ENCODE data around the gene KRABD2. TPM values are rescaled to one million over a fixed set of nuclear protein-coding genes. Genes with fewer than 3 reads are reported as not detected.

Gene KRABD2

DNA sequence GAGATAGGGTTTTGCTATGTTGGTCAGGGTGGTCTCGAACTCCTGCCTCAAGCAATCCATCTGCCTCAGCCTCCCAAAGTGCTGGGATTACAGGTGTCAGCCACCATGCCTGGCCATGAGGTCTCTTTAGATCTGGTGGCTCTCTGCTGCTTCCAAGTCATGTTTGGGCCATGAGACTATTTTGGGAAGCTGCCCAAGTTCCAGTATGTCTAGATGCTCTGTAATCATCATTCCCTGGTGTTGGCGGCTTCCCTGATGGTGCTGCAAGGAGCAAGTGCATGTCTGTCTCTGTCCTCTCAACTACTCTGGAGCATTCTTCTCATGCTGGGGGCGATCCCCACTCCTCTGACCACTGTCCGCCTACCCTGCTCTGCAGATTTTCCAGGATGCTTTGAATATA is 43.2 kb downstream of the KRABD2 start:
- intact Hi-C loops (cut with DNase I) = no loop called here
- DNase-seq (ENCODE audit: low spot score) (no peak), ATAC-seq (no peak)

DNA sequence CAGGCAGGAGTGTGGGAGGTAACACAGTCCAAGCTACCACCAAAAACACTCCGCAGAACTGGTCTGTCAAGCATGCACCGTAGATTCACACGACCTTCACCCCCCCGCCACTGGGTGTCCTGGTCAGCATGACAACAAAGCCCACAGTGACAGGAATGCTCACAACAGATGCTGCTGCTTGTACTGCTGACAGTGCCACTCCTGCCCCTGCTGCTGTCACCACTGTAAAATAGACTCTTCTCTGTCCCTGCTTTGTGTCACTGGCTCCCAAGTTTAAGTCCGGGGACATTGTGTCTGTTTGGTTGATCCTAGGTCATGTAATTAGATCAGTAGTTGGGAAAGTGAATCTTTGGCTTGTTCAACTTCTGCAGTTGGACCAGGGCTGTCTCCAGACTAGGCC is 43.8 kb downstream of the KRABD2 start:
- DNase-seq (ENCODE audit: low spot score) = no peak
- ATAC-seq = no peak
- intact Hi-C loops (cut with DNase I) = no loop called here

DNA sequence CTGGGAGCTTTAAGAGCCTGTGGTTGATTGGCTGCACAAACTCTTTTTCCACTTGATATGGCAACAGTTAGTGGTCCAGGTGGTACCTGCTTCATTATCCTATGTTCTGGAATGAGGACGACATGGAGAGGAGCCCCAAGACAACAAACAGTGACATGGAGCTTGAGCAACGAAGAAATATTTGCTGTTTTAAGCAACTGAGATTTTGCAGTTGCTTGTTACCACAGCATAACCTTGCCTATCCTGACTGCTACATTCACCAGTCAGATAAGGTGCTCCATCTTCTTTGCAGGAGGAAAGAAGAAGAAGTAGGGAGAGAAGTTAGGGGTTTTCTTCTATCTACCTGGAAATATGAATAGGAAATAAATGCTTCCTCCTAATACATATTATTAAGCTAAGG is 44.4 kb downstream of the KRABD2 start:
- DNase-seq (ENCODE audit: low spot score) (no peak), ATAC-seq (no peak)

DNA sequence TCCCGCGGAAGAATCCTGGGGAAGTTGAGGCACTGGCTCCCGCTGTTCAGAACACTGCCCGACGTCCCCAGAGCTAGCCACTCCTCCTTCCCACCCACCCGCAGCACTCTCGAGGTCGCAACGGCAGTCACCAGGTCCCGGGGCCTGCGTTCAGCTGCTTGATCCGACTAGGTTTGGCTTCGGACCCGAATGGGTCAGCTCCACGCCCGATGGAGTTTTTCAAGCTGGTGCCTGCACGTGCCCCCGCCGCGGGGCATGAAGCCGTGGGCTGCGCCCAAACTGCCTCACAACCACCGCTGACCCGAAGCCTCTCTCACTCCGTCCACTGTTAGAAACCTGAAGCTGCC is 49.2 kb downstream of the KRABD2 start:
- ATAC-seq = peak; percentile 65
- no peak for DNase-seq (ENCODE audit: low spot score)
- intact Hi-C loops (cut with DNase I) = no loop called here

More for the DNA sequence above, 44.4 kb downstream of the KRABD2 start:
- intact Hi-C loops (cut with DNase I) = no loop called here

Other genes with a start within 250 kb of the KRABD2 start
- gene PER1, start 224.3 kb downstream of the KRABD2 start, total RNA-seq = 182 TPM
- 108 TPM for gene VAMP2, start 213.8 kb downstream of the KRABD2 start, total RNA-seq
- gene TMEM107, start 200.3 kb downstream of the KRABD2 start, total RNA-seq = 23.0 TPM
- 14.4 TPM for gene BORCS6, start 186.5 kb downstream of the KRABD2 start, total RNA-seq
- 48.5 TPM for gene AURKB, start 166.1 kb downstream of the KRABD2 start, total RNA-seq
- gene CTC1, start 128.6 kb downstream of the KRABD2 start, total RNA-seq = 54.5 TPM
- gene PFAS, start 127.4 kb downstream of the KRABD2 start, total RNA-seq = 27.5 TPM
- gene RANGRF, start 88.0 kb downstream of the KRABD2 start, total RNA-seq = 20.9 TPM
- gene SLC25A35, start 81.3 kb downstream of the KRABD2 start, total RNA-seq = 6.7 TPM
- 32.1 TPM for gene ARHGEF15, start 66.5 kb downstream of the KRABD2 start, total RNA-seq
- not detected for gene ODF4, start 36.9 kb downstream of the KRABD2 start, total RNA-seq
- 1,229 TPM for gene RPL26, start 6.5 kb upstream of the KRABD2 start, total RNA-seq
- not detected for gene RNF222, start 21.1 kb upstream of the KRABD2 start, total RNA-seq
- gene NDEL1, start 59.2 kb upstream of the KRABD2 start, total RNA-seq = 86.7 TPM